Measurements from ENCODE around the gene TOP3A.

- TF ChIP-seq FOXP4 (CRISPR knock-in tag; IDR thresholded peaks at IDR 0.05) (no peak; the same call in 1 of the 2 replicates), CTCF (IDR thresholded peaks at IDR 0.05) (no peak), ATF3 (CRISPR knock-in tag; conservative IDR thresholded peaks at IDR 0.05) (no peak)
These were observed at the start of gene TOP3A, which contains the start of gene SMCR8 for GRCh38 chr17:18314731-18315561.

Data from WTC11 (cell line).